ENCODE results near the gene SBDS. TPM values are rescaled to one million over a fixed set of nuclear protein-coding genes. Genes with fewer than 3 reads are reported as not detected.
A peak's percentile ranks its signal among the peaks of the same experiment; 100 is the strongest.

The SBDS gene
- total and polyA plus RNA-seq, 2 of the 4 experiments (the other 2 are of a cell fraction), result 43.0 to 65.7 TPM

DNA sequence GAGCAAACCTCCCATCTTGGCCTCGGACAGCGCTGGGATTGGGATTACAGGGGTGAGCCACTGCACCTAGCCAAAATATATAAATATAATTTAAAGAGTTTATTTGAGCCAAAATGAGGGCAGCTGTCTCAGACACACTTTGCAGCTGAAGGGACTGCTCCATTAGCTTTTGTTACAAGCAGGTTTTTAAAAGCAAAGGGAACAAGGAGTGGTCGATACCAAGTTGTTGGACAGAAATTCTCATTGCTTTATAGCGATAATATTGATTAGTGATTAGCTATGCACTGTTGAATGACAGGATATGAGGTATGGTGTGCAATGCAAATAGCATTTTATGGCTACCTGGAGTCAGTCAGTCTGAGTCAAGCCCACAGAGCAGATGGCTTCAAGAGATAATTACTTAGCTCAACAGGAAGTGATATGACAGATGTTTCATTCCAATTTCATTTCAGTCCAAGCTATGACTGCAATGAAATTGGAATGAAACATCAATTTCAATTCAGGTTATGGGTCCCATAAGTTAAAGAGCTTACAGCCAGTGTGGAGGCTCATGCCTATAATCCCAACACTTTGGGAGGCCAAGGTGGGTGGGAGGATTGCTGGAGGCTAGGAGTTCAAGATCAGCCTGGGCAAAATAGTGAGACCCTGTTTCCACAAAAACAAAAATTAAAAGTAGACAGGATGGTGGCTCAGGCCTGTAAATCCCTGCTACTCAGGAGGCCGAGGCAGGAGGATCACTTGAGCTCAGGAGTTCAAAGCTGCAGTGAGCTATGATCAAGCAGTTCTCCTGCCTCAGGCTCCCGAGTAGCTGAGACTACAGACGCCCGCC is 24.4 kb upstream of the SBDS start:
- in situ Hi-C loops (cut with MboI; ENCODE audit: low sequenced_read_pairs) (no loop called here), dilution Hi-C loops (cut with HindIII; ENCODE audit: low sequenced_read_pairs, unreplicated experiment) (no loop called here), intact Hi-C loops (cut with micrococcal nuclease) (no loop called here)
- H3K4me3 ChIP-seq (ENCODE audit: insufficient read depth, low read depth, low read length), result no peak overlapping the region
- H3K9ac ChIP-seq (ENCODE audit: low read depth, low read length), result no peak overlapping the region
- H2BK120ac ChIP-seq (ENCODE audit: low read depth, low read length), result no peak overlapping the region
- no peak overlapping the region for H3K14ac ChIP-seq (replicated peaks; ENCODE audit: low read depth, low read length)
- no peak overlapping the region for H2AFZ ChIP-seq (replicated peaks; ENCODE audit: low read length, poor library complexity)
- no peak overlapping the region for H2BK5ac ChIP-seq (ENCODE audit: low read depth, low read length, poor library complexity, severe bottlenecking)
- no peak overlapping the region for H2BK20ac ChIP-seq (ENCODE audit: low read depth, low read length)
- H3K56ac ChIP-seq (ENCODE audit: extremely low read depth, insufficient read depth, low read length), result no peak overlapping the region
- TF ChIP-seq, protein P1, sequence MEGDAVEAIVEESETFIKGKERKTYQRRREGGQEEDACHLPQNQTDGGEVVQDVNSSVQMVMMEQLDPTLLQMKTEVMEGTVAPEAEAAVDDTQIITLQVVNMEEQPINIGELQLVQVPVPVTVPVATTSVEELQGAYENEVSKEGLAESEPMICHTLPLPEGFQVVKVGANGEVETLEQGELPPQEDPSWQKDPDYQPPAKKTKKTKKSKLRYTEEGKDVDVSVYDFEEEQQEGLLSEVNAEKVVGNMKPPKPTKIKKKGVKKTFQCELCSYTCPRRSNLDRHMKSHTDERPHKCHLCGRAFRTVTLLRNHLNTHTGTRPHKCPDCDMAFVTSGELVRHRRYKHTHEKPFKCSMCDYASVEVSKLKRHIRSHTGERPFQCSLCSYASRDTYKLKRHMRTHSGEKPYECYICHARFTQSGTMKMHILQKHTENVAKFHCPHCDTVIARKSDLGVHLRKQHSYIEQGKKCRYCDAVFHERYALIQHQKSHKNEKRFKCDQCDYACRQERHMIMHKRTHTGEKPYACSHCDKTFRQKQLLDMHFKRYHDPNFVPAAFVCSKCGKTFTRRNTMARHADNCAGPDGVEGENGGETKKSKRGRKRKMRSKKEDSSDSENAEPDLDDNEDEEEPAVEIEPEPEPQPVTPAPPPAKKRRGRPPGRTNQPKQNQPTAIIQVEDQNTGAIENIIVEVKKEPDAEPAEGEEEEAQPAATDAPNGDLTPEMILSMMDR (conservative IDR thresholded peaks at IDR 0.05; ENCODE audit: low read depth, low read length), result no peak
- TF ChIP-seq BHLHE40 (IDR thresholded peaks at IDR 0.05; ENCODE audit: low read depth, low read length) (no peak), FOS (IDR thresholded peaks at IDR 0.05; ENCODE audit: low read depth, low read length) (no peak), NFE2L2 (IDR thresholded peaks at IDR 0.05; ENCODE audit: low read depth, low read length) (no peak), CEBPB (IDR thresholded peaks at IDR 0.05; ENCODE audit: low read depth, low read length) (no peak), CHD1 (IDR thresholded peaks at IDR 0.05; ENCODE audit: low read depth, low read length) (no peak), MAFK (IDR thresholded peaks at IDR 0.05; ENCODE audit: low read depth, low read length) (no peak), MXI1 (IDR thresholded peaks at IDR 0.05; ENCODE audit: borderline replicate concordance, low read depth, low read length) (no peak), POLR2A (IDR thresholded peaks at IDR 0.05; ENCODE audit: low read depth, low read length) (no peak), SMC3 (IDR thresholded peaks at IDR 0.05; ENCODE audit: low read depth, low read length) (no peak), RFX5 (IDR thresholded peaks at IDR 0.05; ENCODE audit: low read depth, low read length) (no peak), RCOR1 (IDR thresholded peaks at IDR 0.05; ENCODE audit: insufficient replicate concordance, low read length) (no peak)
- TF ChIP-seq, protein P2, sequence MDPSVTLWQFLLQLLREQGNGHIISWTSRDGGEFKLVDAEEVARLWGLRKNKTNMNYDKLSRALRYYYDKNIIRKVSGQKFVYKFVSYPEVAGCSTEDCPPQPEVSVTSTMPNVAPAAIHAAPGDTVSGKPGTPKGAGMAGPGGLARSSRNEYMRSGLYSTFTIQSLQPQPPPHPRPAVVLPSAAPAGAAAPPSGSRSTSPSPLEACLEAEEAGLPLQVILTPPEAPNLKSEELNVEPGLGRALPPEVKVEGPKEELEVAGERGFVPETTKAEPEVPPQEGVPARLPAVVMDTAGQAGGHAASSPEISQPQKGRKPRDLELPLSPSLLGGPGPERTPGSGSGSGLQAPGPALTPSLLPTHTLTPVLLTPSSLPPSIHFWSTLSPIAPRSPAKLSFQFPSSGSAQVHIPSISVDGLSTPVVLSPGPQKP (IDR thresholded peaks at IDR 0.05; ENCODE audit: borderline replicate concordance, low read depth, low read length), result no peak
- no peak overlapping the region for H2AK9ac ChIP-seq (replicated peaks; ENCODE audit: low read depth, low read length, poor library complexity)
- BruUV-seq (replicated peaks), result no TSS peak
- H3K18ac ChIP-seq (ENCODE audit: low read depth, low read length), result no peak overlapping the region
- no peak overlapping the region for H2AK5ac ChIP-seq (ENCODE audit: low read depth, low read length)
- ChIA-PET POLR2A (ENCODE audit: unreplicated experiment) (no interaction called here), CTCF (no interaction called here)
- 70% methylated on average over 2 of the region's 8 CpGs; no CpG with 5 or more reads in 1 of the 2 experiments for WGBS, 2 experiments (ENCODE audit: extremely low coverage in 2 of 2, insufficient read length in 1 of 2)
- H3K4ac ChIP-seq (ENCODE audit: low read depth, low read length), result no peak overlapping the region
- no peaks in the 10 kb centered on the region for H3K9me3 ChIP-seq (ENCODE audit: control insufficient read depth, insufficient read depth, low read length)
- H4K5ac ChIP-seq (ENCODE audit: low read depth, low read length), result no peak overlapping the region
- no peak overlapping the region for H4K91ac ChIP-seq (ENCODE audit: insufficient read depth, low read depth, low read length)
- H4K8ac ChIP-seq (ENCODE audit: low read depth in 2 of 2, low read length in 2 of 2), result no peak overlapping the region
- peaks cover 23% of the 10 kb centered on the region for H3K36me3 ChIP-seq (ENCODE audit: control insufficient read depth, insufficient read depth, low read length)
- H3K23ac ChIP-seq (ENCODE audit: low read depth, low read length), result no peak overlapping the region
- no peaks in the 10 kb centered on the region; the same call in 1 of the 2 replicates for H3K4me1 ChIP-seq (ENCODE audit: control insufficient read depth, insufficient read depth, low read length)
- H4K20me1 ChIP-seq (ENCODE audit: insufficient read depth, low read length), result no peaks in the 10 kb centered on the region; the same call in 1 of the 2 replicates
- no peak for ATAC-seq (ENCODE audit: low read depth)
- peak; percentile 45 for DNase-seq
- no peak overlapping the region for H3K4me2 ChIP-seq (ENCODE audit: low read depth, low read length)
- no peak overlapping the region for H2BK15ac ChIP-seq (ENCODE audit: low read depth, low read length)
- H3K27ac ChIP-seq (ENCODE audit: insufficient read depth, low read length), result no peak overlapping the region
- no peaks in the 10 kb centered on the region for H3K27me3 ChIP-seq (ENCODE audit: control insufficient read depth, insufficient read depth, low read length)
- peaks cover 3% of the 10 kb centered on the region; the same call in 1 of the 2 replicates for H3K9me1 ChIP-seq (ENCODE audit: insufficient read depth, low read length)
- peaks cover 5 to 8% of the 10 kb centered on the region in 2 experiments; a peak in 3 of 4 replicates for H3K79me1 ChIP-seq (ENCODE audit: low read depth in 1 of 2, low read length in 2 of 2)

All from IMR-90 (cell line).